ENCODE data around the gene OAT. TPM values are rescaled to one million over a fixed set of nuclear protein-coding genes. Genes with fewer than 3 reads are reported as not detected.
A peak's percentile ranks its signal among the peaks of the same experiment; 100 is the strongest.

The OAT gene
- total RNA-seq, result 133 TPM

DNA sequence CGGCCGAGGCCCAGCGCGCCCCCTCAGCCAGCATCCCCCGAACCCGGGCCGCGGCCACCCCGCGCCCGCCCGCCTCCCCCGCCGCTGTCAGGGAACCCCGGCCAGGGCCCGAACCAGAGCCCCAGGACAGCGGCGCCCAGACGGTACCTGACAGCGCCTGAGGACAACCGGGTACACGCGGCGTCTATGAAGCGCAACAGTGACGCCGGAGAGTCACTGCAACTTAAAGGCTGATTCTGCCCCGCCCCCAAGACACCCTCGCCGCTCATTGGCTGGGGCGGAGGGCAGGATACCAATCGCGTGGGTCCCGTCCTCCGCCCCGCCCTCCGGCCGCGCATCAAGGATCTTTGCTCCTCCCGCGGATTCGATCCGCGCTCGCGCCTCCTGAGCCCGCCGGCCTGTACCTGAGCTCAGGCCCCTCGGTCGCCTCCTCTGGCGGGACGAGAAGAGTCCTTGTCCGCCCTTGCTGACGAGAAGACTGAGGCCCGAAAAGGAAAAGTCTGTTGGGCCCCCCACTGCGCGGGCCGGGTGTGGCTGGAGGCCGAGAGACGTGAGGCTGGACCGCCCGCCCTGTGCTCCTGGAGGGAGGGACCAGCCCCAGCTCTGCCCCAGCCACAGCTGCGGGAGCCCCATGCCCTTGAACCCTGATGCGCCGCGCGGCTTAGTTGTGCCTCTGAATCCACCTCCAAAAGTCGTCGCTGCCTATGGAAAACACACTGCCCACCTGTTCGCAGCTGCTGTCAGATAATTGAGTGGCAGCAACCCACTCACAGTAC lies at the start of gene OAT:
OAT (minus strand) TSS at position 198 of the 776 bp plus-strand sequence. CDS start 6,752 bp downstream, outside the sequence.
- DNase-seq (ENCODE audit: low spot score), result peak; percentile 97

DNA sequence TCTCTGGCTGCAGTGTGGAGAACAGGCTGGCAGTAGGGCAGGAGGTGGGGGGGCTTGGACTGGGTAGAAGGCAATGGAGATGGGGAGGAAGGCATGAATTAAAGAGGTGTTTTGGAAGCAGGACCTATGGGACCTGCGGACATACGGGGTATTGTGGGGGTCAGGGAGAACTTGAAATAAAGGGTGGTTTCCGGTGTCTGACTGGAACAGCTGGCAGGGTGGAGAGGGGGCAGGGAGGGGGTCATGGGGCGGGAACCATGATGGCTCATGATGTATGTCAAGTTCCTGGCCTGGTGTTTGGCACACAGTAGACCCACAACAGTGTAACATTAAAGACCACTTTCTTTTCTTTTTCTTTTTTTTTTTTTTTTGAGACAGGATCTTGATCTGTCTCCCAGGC lies 48.4 kb upstream of the OAT start:
- DNase-seq (ENCODE audit: low spot score), result no peak

DNA sequence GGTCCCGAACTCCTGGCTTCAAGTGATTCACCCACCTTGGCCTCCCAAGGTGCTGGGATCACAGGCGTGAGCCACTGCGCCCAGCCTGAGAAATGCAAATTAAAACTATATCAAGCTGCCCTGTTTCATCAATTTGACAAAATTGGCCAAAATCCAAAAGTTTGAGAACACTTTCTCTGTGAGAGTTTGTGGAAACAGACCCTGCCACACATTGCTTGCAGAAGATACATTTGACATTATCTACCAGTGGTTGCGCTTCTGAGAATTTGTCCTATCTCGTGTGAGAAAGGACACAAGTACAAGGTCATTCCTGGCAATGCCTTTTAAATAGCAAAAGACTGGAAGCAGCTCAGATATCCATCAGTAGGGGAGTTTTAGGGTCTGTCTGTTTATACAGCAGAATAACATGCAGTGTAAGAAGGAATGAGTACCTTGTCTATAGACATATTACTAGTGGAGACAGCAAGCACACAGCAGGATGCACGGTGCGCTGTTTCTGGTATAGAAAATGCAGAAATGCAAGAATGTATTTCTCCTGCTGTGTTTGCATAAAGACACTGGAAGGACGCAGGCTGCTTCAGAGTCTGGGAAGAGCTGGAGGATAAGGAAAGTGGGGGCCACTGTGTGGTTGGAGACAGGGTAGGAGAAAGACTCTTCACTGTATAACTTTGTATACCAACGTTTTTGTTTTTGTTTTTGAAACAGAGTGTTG lies 47.2 kb upstream of the OAT start:
- no peak for DNase-seq (ENCODE audit: low spot score)

DNA sequence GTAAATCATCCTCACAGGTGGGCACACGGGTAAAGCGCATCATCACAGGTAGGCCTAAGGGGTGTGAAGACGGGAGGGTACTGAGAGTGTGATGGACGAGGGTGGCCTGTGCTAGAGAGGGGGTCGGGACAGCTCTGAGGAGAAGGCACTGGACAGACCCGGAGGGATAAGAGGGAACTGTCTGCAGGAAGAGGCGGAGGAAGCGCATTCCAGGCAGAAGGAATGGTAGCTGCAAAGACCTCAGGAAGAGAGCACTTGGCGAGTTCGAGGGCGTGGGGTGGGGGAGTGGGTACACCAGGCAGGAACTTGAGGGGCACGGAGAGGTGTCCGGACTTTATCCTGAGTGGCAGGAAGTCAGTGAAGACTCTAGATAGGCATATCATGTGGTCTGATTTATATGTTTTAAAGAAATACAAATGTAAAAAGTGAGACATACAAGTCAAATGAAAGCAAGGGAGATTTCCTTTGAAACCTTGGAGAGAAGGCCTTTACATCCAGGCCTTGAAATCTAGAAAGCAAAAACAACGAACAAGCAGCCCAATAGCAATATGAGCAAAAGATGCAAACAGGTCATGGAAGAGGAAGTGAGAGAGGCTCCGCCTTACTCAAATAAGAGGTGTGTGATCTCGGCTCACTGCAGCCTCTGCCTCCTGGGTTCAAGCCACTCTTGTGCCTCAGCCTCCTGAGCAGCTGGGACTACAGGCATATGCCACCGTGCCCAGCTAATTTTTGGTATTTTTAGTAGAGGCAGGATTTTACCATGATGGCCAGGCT lies 46.5 kb upstream of the OAT start:
- DNase-seq (ENCODE audit: low spot score), result no peak

DNA sequence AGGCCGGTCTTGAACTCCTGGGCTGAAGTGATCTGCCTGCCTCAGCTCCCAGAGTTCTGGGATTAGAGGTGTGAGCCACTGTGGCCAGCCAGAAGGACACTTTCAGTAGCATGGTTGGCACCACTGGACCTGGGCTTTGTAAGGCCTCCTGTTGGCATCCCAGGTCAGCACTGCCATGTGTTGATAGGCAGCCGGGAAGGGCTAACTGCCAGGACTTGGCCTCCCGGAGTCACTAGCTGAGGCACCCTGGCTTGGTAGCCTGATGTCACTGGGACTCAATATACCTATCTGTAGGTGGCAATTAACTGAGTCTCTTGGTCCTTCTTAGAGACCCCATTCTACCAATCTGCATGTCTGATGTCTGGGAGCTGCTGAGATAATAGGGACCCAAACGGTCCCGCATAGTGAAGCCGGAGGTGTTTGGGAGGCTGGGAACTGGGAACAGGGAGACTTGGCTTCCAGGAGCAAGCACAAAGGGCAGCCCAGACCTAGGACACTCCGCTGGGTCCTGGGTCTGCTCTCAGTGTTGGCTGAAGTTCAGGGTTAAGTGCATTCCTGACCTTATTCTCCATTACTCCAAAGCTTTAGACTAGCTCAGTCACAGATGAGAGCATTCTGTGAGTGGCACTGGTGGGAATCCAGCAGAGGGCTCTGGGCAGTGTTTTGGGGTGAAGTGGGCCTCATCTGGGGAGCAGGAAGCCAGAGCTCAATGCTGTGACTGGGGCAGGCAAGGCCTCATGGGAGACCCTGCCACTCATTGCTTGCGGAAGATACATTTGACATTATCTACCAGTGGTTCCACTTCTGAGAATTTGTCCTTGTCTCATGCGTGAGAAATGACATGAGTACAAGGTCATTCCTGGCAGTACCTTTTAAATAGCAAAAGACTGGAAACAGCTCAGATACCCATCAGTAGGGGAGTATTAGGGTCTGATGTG lies 45.6 kb upstream of the OAT start:
- DNase-seq (ENCODE audit: low spot score), result no peak

DNA sequence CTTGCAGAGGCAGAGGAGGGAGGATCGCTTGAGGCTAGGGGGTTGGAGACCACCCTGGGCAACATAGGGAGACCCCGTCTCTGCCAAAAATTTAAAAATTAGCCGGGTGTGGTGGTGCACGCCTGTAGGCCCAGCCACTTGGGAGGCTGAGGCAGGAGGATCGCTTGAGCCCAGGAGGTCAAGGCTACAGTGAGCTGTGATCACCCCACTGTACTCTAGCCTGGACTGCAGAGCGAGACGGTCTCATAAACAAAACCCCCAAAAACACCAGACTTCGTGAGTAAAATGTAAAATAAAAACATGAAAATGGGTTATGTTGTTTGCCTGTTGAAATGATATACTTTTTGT lies 43.6 kb upstream of the OAT start:
- DNase-seq (ENCODE audit: low spot score), result no peak

DNA sequence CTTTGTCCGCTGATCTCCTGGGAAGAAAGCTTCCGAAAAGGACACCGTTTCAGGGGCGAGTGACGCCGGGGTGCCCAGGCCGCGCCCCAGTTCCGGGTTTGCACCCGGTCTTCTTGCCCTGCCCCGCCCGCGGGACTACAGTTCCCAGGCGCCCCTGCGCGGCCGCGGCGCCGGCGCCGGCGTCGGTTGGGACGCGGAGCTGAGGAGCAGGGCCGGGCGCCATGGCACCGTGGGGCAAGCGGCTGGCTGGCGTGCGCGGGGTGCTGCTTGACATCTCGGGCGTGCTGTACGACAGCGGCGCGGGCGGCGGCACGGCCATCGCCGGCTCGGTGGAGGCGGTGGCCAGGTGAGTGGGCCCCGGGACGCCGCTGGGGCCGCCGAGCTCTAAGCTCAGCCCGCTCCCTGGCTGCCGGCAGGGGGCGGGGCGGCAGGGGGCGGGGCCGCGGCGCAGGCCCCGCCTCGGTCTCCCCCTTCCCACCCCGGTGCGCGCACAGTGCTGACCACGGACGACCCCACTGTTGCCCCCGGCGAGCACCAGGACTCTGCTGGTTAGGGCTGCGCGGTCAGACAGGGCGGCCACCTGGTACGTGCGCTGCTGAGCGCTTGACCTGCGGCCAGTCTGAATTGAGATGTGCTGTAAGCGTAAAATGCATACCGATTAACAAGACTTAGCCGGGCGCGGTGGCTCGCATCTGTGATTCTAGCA lies 43.1 kb upstream of the OAT start, which contains the start of gene LHPP:
LHPP (plus strand) TSS at position 182 of the 706 bp plus-strand sequence; CDS start at position 222, 40 bp downstream.
- DNase-seq (ENCODE audit: low spot score), result peak; percentile 86

DNA sequence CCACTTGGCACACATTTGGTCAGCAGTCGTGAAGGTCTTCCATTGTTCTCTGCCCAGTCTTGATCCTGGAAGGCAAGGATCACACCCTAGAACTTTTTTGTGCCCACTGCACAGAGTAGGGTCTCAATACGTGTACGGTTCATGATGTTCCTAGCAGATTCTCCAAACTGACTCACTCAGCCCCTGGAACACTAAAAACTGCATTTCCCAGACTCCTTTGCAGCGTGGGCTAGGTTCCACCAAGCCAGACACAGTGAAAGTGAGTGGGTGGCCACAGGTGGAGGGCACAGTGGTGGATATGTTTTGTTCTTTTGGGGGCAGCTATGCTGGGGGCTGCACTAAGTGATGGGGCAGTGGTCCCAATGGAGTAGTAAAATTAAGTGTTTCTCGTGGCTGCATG lies 41.4 kb upstream of the OAT start:
- no peak for DNase-seq (ENCODE audit: low spot score)

DNA sequence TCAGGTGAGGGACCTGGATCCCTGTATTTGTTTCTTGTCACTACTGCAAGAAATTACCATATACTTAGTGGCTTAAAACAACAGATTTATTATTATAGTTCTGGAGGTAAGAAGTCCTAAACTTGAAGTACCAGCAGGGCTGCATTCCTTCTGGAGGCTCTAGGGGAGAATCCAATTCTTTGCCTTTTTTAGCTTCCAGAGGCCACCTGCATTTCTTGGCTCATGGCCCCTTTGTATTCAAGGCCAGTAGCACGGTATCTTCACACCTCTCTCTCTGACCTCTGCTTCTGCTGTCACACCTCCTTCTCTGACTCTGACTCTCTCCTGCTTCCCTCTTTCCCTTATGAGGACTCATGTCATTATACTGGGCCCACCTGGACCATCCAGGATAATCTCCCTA lies 40.7 kb upstream of the OAT start:
- no peak for DNase-seq (ENCODE audit: low spot score)

DNA sequence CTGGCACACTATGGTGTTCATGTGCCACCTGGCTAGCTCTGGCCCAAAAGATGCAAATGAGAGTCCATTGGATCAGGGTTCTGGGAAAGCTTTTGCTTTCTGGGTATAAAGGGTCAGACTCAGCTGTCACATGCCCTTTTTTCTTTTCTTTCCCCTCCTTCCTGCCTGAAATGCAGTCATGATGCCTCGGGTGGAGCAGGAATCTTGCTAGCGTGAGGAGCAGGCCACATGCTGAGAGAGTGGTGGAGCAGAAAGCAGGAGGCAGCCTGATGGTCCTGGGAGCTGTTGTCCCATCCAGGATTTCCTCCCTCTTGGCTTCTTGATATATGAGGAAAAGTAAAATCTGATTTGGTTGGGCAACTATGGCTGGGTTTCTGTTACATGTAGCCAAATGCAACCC lies 40.2 kb upstream of the OAT start:
- DNase-seq (ENCODE audit: low spot score), result no peak

DNA sequence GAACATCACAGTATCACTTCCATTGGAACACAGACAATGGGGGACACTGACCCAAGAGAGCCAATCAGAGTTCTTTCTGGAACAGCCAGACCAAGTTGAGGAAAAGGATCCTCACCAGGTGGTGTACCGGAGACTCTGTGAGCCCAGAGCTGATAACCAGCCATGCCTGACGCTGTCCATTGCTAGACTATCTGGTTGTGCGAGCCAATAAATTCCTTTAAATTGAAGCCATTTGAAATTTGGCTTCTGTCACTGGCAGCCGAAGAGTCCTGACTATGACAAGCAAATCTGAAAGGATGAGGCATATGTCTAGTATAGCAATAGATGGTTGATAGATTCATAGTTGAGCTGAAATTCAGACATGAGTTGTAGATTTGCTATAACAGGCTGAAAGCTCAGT lies 39.8 kb upstream of the OAT start:
- DNase-seq (ENCODE audit: low spot score), result no peak

DNA sequence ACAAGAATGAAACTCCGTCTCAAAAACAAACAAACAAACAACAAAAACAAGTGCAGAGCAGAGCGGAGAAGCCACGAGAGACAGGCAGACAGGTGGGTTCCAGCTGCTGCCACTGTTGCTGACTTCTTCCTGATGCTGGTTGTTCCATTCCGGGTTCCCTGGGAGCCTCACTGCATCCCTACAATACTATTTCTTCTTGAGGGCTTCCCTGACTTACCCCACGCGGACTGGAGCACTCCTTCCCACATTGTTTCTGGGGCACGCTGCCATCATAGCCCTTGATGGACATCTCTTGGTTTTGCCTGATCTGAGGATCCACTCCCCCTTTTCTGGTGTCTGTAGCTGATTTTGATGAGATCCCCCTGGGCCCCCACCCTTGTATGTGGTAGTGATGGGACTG lies 36.7 kb upstream of the OAT start:
- no peak for DNase-seq (ENCODE audit: low spot score)

DNA sequence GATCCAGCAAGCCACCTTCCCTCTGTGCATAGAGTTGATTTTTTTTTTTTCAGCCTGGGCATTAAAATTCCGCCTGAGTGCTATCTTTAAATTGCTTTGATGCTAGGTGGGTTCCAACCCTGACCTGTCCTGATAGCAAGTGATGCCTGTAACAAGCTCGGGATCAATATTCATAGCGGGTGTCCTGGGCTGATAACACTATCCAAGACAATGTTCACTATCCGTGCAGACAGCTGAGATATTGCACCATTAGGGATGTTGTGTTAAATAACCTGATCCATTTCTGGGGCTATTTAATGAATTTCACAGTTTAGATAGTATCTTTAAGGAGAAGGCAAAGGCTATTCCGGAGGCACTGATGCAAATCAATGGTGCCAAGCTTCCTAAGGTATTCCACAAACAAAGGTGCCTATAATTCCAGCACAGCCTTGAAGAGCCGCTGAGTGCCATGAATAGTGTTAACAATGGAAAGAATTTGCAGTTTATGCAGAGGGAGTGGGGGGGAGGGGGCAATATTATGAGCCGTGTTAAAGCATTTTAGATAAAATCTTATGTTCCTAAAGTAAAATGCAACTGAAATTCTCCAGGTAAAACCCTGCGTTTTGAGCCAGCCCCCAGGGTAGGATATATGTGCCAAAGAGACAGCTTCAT lies 35.4 kb upstream of the OAT start:
- DNase-seq (ENCODE audit: low spot score), result no peak

DNA sequence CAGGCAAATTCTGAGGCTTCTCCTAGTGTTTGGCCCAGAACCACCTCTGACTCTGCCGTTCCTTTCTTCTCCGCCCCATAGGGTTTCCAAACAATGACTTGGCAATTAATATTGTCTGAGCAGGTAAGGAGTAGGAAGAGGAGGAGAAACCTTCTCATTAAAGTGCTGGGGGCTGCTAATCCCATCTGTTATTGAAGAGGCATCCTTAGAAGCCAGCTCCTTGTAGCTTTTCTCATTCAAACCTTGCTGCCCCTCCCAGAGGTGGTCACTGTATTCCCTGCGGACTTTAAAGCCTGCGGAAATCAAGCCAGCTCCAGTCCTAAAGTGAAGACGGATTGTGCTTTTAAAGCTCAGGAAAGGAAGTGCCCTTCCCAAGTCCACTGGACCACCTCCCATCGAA lies 32.6 kb upstream of the OAT start:
- DNase-seq (ENCODE audit: low spot score), result no peak

DNA sequence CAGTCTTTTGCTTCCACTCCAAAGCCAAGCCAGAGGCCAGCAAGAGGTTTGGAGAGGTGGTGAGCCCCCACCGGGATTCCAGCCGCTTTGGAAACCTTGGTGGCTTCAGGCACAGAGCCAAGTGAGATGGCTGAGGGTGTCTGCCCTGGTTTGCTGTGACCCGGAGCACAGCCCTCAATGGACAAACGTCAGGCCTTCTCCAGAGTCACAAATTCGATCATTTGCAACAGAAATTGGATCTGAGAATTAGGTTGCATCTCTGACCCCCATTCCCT lies 32.0 kb upstream of the OAT start:
- DNase-seq (ENCODE audit: low spot score), result no peak

DNA sequence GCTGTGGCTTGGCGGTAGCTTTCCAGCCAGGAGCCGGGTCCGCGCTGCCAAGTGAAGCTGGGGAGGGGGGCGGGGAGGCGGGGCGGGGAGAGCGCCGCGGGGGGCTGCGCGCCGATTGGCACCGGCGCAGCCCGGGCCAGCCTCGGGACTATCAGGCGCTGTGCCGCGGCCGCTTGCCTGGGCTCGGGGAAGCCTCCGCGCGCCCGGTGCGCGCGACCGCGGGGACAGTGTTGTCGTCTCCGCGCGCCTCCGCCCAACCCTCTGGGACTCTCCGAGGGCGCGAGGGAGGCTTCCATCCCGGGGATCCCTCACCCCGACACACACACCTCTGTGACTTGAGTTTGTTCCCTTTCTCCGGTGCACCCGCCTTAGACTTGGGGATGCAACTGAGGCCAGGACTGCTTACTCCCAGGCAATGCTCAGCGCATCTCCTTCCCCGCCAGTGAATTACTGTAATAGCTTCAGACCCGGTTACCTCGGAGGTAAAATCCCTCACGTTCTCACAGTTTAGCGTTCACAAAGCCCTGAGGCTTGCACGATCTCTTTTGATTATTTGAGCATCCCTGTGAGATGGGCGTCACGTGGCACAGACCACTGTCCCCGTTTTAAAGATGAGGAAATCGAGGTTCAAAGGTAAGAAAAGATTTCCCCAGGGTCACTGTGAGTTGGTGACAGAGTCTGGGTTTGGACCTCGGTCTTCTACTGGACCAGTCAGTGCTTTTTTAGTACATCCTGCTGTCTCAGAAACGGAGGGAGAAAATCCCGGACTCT lies 31.5 kb upstream of the OAT start, which contains the start of gene NKX1-2:
NKX1-2 (minus strand) TSS at position 24 of the 771 bp plus-strand sequence. CDS start 92 bp downstream, outside the sequence.
- no peak for DNase-seq (ENCODE audit: low spot score)

DNA sequence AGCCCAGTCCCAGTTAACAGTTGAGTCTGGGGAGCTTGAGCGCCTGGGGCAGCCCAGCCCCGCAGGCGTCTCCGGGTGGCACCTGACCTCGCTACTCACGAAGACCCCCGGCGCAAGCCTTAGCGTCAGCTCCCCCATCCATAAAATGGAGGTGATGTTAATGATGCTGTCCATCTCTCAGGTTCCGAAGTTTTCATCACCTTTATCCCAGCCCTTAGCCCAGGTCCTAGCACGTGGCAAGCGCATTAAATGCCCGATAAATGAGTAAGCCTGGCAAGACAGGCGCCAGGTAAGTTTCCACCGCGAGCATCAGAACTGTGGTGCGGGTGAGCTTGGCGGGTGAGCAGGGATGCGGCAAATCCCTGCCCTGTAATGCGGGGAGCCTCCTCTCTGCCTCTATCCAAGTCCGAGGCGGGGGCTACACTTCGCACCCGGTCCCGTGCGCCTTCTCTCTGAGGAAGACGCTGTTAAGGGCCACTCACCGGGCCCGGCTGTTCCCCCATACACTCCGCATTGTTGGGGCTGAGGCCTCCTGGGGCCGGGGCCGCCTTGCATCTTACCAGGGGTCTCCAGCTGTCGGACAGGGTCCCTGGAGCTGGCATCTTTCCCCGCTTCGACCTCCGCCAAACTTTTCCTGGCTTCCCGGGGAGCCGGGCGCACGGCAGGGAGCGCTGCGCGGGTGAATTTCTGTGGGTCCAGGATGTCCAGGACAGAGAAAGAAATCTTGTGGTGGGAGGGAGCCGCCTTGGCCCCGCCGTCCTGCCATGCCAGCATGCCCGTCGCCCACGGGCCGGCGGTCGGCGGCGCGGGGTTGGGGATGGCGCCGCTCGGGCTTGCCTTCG lies 30.7 kb upstream of the OAT start:
- DNase-seq (ENCODE audit: low spot score), result no peak

DNA sequence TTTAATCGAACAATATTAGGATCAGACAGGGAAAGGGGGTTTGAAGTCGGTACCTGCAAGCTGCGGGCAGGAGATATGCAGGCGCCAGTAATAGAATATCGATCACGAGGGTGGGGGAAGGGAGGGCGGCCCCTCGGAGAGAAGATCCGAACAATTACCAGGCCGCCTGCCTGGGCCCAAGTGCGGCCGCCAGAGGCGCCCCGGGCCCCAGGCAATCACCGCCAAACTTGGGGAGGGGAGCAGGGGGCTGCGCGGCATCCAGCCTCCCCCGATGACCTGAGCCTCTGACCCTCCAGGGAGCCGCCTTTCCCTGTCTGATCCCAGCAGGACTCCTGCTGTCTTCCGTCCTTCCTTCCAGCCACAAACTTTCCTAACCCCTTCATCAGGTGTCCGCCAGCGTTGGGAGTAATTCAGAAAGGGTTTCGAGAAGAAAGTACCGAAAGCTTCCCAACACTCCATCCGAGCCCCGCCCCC lies 30.0 kb upstream of the OAT start:
- no peak for DNase-seq (ENCODE audit: low spot score)
